ENCODE measurements around the gene C22orf42. TPM values are rescaled to one million over a fixed set of nuclear protein-coding genes. Genes with fewer than 3 reads are reported as not detected.

The C22orf42 gene
- polyA plus RNA-seq, 2 of the 4 experiments (the other 2 are of a cell fraction) = not detected

DNA sequence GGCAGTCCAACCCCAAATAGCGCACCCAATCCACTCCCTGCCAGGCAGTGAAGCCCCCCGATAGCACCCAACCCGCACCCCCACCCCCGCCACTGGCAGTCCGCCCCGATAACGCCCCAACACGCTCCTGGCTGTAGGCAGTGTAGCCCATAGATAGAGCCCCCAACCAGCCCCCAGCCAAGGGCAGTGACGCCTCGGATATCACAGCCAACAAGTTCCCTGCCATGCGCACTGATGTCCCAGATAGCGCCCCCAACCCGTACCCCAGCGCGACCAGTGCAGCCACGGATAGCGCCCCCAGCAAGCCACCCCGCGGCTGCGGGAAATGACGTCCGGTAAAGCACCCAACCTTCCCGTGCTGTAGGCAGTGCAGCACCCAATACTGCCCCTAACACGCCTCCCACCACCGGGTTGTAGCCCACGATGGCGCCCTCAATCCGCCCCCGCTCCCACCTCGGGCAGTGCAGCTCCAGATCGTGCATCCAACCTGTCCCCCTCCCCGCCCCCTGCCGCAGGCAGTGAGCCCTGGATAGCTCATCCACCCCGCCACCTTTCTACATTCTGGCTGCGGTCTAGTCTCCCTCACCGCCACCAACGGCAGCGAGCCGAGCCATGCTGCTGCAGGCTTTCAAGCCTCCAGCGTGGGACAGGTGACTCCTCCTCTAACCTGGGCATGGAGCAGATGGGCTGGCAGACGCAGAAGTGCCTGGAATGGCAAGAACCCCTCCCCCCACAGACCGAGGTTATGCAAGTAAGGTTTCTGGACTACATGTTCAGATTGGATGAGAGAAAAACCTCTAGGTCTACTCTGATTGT, 45.1 kb upstream of the C22orf42 start:
- ATAC-seq = peak; percentile 32 to 47; a peak in 5 of 6 replicates
- Histone ChIP-seq H3K9me3 (no peaks in the 10 kb centered on the region), H3K27ac (peak overlapping the region; percentile 76 to 88; a peak in 5 of 6 replicates), H3K4me1 (peaks cover 7% of the 10 kb centered on the region; the same call in 1 of the 3 replicates), H3K4me2 (peak overlapping the region; percentile 99), H3K4me3 (peak overlapping the region; percentile 60)
- DNase-seq (ENCODE audit: low read depth in 1 of 2, low spot score in 1 of 2) = peak; percentile 32 to 36
- 2% methylated on average over 8 of the region's 42 CpGs for WGBS (ENCODE audit: missing lambda C conversion rate)
- ChIA-PET CTCF (interaction anchor here (1.4 to 1.6 kb wide), 2 partner anchors 62 to 101 kb away, joined by 3 to 7 read pairs; no protein-coding TSS in a partner anchor), POLR2A (no interaction called here)
- no peak for FAIRE-seq
- TF ChIP-seq, protein P1, sequence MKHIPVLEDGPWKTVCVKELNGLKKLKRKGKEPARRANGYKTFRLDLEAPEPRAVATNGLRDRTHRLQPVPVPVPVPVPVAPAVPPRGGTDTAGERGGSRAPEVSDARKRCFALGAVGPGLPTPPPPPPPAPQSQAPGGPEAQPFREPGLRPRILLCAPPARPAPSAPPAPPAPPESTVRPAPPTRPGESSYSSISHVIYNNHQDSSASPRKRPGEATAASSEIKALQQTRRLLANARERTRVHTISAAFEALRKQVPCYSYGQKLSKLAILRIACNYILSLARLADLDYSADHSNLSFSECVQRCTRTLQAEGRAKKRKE (CRISPR knock-in tag; IDR thresholded peaks at IDR 0.05; ENCODE audit: low read depth) = no peak
- TF ChIP-seq KDM1A (IDR thresholded peaks at IDR 0.05; ENCODE audit: low read depth) (no peak), MAX (IDR thresholded peaks at IDR 0.05) (peak; percentile 35; the same call in 1 of the 2 replicates), EHMT2 (IDR thresholded peaks at IDR 0.05; ENCODE audit: low read depth) (no peak), TFCP2L1 (CRISPR knock-in tag; IDR thresholded peaks at IDR 0.05) (no peak), USF2 (IDR thresholded peaks at IDR 0.05) (no peak), PHF8 (IDR thresholded peaks at IDR 0.05; ENCODE audit: borderline replicate concordance, low read depth) (no peak)
- TF ChIP-seq, protein P2, sequence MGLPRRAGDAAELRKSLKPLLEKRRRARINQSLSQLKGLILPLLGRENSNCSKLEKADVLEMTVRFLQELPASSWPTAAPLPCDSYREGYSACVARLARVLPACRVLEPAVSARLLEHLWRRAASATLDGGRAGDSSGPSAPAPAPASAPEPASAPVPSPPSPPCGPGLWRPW (IDR thresholded peaks at IDR 0.05) = no peak

DNA sequence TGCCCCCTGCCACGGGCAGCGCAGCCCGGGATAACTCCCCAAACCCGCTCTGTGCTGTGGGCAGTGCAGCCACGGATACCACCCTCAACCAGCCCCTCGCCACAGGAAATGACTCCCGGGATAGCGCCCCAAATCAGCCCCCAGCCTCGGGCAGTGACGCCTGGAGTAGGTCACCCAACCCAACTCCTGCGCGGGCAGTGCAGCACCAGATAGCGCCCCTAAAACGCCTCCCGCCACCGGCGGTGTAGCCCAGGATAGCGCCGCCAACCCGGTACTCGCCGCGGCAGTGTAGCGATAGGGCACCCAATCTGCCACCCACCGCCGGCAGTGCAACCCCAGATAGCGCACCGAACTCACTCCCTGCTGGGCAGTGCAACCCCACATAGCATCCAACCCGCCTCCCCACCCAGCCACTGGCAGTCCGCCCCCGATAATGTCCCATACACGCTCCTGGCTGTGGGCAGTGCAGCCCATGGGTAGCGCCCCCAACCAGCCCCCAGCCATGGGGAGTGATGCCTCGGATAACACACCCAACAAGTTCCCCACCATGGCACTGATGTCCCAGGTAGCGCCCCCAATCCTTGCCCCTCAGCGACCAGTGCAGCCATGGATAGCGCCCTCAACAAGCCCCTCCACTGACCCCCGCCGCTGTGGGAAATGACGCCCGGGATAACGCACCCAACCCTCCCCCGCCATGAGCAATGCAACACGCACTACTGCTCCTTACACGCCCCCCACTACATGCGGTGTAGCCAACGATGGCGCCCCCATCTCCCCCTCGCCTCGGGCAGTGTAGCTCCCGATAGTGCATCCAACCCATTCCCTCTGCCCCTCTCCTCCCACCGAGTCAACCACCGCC, 44.3 kb upstream of the C22orf42 start:
- Histone ChIP-seq H3K4me3 (peak overlapping the region; percentile 60), H3K27ac (peak overlapping the region in 1 of 2 experiments; percentile 88; a peak in 4 of 6 replicates), H3K4me1 (peaks cover 7% of the 10 kb centered on the region; the same call in 1 of the 3 replicates), H3K9me3 (no peaks in the 10 kb centered on the region), H3K4me2 (peak overlapping the region; percentile 99)
- FAIRE-seq (no peak), ATAC-seq (peak; percentile 30 to 50; a peak in 5 of 6 replicates), DNase-seq (ENCODE audit: low read depth in 1 of 2, low spot score in 1 of 2) (peak; percentile 3 to 5)
- 0% methylated on average over 1 of the region's 53 CpGs for WGBS (ENCODE audit: missing lambda C conversion rate)
- TF ChIP-seq FOSL2 (IDR thresholded peaks at IDR 0.05) (no peak), FOSL2 (CRISPR knock-in tag; IDR thresholded peaks at IDR 0.05) (no peak)
- CTCF ChIA-PET = interaction anchor here (1.6 kb wide), 2 partner anchors 10 to 62 kb away, joined by 7 to 8 read pairs; no protein-coding TSS in a partner anchor
- POLR2A ChIA-PET = no interaction called here

DNA sequence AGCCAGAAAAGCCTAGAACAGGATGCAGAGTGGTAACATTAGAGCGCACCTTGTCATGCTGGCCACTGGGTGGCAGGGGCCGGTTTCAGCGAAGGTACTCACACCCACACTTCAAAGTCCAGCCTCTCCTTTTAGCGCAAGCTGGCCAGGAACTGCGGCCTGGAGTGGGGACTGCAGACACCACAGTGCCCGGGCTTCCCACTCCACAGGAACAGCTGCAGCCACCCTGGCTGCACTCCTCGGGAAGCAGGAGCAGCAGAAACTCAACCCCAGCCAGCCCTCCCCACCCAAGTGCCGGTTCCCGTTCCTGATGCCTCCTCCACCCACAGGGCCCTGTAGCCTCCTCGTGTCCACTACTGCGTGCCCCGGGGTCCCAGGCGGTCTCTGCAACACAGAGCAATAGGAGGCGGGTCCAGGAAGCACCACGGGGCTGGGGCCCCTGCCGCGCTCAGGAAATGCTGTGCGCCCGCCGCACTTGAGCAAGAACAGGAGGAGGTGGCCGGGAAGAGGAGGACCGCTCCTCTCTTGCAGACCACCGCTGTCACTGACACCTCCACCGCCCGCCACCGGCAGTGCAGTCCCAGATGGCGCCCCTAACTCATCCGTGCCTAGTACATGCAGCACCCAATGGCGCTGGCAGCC, 43.6 kb upstream of the C22orf42 start:
- Histone ChIP-seq H3K9me3 (no peaks in the 10 kb centered on the region), H3K4me3 (peak overlapping the region; percentile 60), H3K4me1 (peaks cover 7% of the 10 kb centered on the region; the same call in 1 of the 3 replicates), H3K4me2 (peak overlapping the region; percentile 99), H3K27ac (peak overlapping the region in 1 of 2 experiments; percentile 65; a peak in 3 of 6 replicates)
- CTCF ChIA-PET = interaction anchor here (1.1 to 1.8 kb wide), 5 partner anchors 9 to 396 kb away, joined by 3 to 8 read pairs (median 6); no protein-coding TSS in a partner anchor
- POLR2A ChIA-PET = no interaction called here
- ATAC-seq (peak; percentile 52 to 73), DNase-seq (ENCODE audit: low read depth in 1 of 2, low spot score in 1 of 2) (peak; percentile 47 to 78), FAIRE-seq (no peak)
- 0% methylated on average over 3 of the region's 29 CpGs for WGBS (ENCODE audit: missing lambda C conversion rate)
- TF ChIP-seq HEYL (CRISPR knock-in tag; IDR thresholded peaks at IDR 0.05) = no peak
- TF ChIP-seq MYC (IDR thresholded peaks at IDR 0.05; ENCODE audit: borderline replicate concordance, low read length) = no peak
- peak; percentile 39 to 41; a peak in 4 of 5 replicates for TF ChIP-seq RAD21 (conservative IDR thresholded peaks at IDR 0.05 in 1 of 2, IDR thresholded peaks at IDR 0.05 in 1 of 2)
- TF ChIP-seq, protein P3, sequence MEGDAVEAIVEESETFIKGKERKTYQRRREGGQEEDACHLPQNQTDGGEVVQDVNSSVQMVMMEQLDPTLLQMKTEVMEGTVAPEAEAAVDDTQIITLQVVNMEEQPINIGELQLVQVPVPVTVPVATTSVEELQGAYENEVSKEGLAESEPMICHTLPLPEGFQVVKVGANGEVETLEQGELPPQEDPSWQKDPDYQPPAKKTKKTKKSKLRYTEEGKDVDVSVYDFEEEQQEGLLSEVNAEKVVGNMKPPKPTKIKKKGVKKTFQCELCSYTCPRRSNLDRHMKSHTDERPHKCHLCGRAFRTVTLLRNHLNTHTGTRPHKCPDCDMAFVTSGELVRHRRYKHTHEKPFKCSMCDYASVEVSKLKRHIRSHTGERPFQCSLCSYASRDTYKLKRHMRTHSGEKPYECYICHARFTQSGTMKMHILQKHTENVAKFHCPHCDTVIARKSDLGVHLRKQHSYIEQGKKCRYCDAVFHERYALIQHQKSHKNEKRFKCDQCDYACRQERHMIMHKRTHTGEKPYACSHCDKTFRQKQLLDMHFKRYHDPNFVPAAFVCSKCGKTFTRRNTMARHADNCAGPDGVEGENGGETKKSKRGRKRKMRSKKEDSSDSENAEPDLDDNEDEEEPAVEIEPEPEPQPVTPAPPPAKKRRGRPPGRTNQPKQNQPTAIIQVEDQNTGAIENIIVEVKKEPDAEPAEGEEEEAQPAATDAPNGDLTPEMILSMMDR (IDR thresholded peaks at IDR 0.05) = peak; percentile 31
- TF ChIP-seq SMC3 (IDR thresholded peaks at IDR 0.05) = peak; percentile 55
- no peak for TF ChIP-seq E2F6 (IDR thresholded peaks at IDR 0.05; ENCODE audit: borderline replicate concordance, low read depth)
- no peak for TF ChIP-seq ZFP36 (IDR thresholded peaks at IDR 0.05; ENCODE audit: borderline replicate concordance, partially characterized antibody)
